Mucosa of gallbladder (tissue), 1 donor: Measurements from ENCODE around the gene SLC2A4. TPM values are rescaled to one million over a fixed set of nuclear protein-coding genes. Genes with fewer than 3 reads are reported as not detected.
"Not testable (repeated sequence)": the region's sequence is repeated elsewhere in the genome, so short reads cannot be mapped to it uniquely, and the experiment has no call there.

Experiments
- DNase-seq: peaks from one replicate; pipeline ENCODE4 v3.0.0-alpha.2; 2020; ENCODE audit warnings: low spot score
- total RNA-seq: library from RNA; stranded (reverse); gene quantifications from one replicate; pipeline ENCODE4 v1.2.1, GENCODE V29; 2021
- donor health status: DM: no; HTN: no; CAD: no.

SLC2A4 gene
- total RNA-seq, 1 donor from 2014 or later = 7.6 TPM

DNA sequence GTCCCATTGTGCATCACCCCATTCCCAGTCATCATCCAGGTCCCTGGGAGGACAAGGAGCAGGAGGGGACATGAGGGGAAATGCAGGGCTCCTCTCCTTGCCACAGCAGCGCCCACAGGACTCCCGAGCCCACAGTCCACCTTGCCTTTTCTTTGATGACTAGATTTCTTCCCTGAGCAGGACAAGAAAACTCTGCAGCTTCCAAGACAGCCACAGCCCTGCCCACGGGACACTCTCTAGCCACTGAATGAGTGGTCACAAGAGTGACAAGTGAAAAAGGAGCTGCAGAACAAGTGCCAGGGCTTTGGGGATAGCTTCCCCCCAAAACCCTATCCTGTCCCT is 42.9 kb downstream of the SLC2A4 start:
- DNase-seq = no peak

DNA sequence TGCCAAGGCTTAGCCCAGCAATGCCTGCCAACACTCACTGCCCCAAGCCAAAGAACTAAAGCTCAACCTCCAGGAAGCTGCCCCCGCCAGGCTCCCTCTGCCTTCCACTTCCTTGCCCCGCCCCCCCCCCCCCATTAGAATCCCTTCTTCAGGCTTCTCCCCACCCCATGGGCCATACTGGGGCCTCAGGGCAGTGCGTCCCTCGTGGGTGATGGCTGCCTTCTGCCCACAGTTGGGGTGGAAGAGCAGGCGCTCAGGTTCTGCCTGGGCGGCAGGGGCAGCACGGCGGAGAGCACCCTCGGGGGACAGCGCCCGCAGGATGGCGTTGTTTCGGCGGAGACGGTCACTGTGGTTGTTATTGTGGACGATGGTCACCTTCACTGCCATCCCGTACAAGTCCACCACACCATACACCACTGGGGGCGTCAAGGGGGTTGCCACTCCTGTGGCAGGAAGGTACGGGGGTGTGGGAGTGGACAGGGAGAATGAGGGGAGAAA is 43.6 kb downstream of the SLC2A4 start:
- no peak for DNase-seq

DNA sequence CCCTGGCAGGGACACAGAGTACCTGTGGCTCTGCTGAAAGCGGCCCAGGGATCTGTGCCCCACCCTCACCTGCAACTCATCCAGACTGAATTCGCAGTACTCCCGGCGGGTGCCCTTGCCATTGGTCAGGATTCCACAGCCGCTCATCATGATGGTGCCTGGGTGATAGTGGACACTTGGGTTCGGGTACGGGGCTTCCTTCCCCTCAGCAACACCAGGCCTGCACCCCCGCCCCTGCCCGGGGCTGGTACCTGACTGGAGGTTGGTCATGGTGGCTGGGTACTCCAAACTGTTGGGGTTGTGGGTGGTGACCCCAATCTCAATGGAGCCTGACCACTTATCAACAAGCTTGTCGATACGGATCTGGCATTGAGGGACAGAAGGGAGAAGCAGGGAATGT is 44.7 kb downstream of the SLC2A4 start:
- DNase-seq = no peak

DNA sequence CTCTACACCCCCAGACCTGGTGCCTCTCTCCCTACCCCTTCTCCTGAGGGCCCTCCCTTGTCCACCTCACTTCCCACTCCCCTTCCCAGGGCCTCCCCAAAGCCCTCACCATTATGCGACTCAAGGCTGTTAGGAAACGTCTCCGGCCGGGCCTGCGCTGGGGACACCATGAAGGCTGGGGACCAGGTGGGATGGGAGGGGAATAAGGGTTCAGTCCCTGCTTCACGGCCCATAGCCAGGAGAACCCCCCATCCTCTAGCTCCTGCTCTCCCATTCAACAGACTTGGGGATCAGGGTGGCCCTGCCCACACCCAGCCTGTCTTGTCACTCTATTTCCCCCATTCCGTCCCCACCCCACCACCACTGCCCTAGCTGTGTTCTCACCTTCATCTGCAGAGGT is 45.5 kb downstream of the SLC2A4 start:
- DNase-seq = no peak

DNA sequence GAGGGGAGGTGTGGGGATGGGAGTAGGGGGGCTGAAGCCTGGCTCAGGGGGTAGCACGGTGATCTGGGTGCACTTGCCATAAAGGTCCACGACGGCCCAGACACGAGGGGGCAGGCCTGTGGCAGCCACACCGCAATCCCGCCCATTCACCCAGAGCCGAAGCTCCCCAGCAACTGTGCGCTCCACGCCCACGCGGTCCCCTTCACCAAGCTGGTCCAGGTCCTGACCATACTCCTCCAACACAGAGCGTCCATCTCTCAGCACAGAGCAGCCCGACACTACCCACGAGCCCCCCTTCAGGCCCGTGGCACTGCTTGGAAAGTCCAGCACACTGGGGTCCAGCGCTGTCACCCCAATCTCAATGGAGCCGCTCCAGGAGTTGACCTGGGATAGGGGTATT is 46.0 kb downstream of the SLC2A4 start:
- DNase-seq = no peak

DNA sequence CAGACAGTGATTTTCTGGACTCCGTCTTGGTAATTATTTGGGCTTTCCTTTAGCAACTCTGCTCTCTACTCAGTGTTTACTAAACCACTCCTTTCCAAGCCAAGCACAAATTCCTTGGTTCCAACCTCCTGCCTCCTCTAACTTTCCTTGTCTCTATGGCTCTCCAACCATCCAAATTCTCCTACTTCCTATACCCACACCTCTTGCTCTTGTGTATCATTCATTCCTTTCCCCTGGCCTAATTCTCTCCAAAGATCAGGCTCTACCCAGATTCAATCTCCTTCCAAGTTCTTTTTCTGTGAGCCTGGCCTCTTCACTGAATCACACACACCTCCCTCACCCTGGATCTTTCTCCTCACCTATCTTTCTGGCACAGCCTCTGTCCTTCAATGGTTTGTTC is 46.5 kb downstream of the SLC2A4 start:
- no peak for DNase-seq

DNA sequence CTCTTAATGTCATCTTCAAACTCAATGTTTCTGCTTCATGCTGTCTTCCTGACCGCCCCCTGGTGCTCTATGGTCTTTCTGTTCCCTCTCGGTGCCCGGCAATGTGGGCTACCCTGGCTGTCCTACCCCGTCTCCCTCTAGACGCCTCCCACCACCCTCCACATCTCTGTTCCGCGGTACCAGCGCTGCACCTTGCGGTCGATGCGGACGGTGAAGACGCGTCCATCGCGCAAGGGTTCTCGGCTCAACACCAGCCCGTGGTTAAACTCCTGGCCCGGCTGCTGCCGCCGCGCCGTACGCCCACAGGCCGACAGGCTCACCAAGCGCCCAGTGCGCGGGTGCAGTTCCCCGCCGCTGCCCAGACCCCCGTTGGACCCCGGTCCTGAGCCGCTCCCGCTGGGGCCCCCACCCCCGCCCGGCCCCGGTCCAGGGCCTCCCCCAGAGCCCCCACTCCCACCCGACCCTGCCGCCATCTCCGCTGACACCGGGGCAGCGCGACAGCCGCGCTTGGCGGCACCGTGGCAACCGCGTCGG is 47.4 kb downstream of the SLC2A4 start, which contains the start of gene NEURL4:
NEURL4 (minus strand) TSS at position 496 of the 534 bp plus-strand sequence; CDS start at position 473, 23 bp downstream.
- no peak for DNase-seq

DNA sequence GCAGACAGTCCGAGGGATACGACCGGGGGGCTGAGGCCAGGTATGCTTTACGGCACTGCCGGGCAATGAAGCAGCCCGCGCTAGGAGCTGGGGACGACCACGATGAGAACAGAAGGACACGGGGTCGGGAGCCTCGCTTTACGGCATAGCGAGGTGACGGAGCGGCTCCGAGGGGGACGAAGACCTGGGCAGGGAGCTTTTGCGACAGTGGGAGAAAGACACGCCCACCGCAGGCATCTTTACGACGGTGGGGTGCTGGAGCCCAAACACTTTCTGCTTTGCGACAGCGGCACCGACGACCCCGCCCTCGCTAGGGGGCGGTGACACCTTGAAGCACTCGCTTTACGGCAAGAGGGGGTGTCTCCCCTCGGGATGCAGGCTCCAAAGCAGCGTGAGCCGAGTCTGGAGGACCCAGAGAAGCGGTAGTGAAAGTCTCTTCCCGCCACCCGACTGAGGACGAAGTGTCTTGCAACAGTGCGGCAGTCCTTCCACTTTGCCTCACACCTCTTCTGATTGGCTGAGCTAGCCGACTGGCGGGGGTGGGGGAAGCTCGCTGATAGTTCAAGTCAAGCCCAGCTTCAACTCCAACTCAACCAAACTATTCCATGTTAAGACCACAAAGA is 48.0 kb downstream of the SLC2A4 start:
- DNase-seq = peak; percentile 98

DNA sequence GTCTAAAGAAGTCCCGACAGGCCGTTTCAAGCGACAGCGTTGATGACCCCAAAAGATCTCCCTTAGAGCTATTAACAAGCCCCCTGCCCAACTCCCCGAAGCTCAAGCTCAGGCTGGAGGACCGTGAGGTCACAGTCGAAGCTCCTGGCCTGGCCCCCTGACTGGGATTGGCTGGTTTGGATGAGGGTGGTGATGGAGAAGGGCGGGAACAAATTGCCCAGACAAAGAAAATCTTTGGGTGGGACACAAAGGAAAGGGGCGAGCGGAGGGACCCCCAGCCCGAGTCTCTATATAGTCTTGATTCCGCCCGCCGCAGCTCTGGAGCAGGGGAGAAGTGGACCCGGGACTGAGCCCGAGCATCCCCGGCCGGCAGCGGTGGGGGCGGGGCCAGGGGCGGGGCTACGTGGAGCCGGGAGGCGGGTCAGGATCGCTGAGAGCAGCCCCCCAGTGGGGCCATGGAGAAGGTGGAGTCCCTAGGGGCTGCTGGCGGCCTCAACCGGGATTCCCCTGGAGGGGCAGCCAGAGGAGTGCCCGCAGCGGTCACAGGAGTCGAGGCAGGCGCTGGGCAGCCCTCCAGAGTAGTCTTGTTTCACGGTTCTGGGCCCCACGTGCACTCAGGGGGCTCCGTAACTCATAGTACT is 48.6 kb downstream of the SLC2A4 start:
- peak; percentile 66 for DNase-seq

DNA sequence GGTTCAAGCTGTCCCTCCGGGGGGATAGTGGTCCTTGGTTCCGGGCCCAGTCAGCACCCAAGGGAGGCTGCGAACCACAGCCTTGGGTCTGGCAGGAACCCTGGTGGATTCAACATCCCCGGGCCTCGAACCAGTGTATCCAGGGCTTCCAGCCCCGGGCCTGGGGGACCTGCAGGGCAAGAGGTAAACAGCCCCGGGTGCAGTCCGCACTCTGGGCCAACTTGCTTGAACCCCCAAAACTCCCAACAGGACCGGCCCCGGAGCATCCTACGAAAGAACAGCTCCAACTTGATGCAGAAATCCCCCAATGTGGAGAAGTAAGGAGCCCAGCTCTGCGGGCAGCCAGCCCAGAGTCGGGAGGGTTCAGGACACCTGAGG is 49.1 kb downstream of the SLC2A4 start:
- no peak for DNase-seq

DNA sequence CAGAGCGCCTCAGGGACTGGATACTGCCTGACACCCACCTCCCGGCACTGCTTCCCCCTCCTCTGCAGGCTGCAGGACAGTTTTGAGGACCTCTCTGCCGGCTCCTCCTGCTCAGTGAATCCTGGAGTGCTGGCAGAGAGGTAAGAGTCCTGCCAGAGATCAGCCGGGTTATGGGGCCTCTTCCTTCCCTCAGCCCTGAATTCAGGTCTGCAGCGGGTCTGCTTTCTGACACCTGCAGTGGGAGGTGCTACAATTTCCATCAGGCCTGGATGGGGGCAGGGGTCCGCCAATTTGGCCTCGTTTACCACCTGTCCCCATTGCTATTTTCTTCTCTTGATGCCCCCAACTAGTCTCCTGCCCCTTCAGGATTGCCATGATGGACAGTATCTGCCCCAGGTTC is 50.6 kb downstream of the SLC2A4 start:
- DNase-seq = no peak

DNA sequence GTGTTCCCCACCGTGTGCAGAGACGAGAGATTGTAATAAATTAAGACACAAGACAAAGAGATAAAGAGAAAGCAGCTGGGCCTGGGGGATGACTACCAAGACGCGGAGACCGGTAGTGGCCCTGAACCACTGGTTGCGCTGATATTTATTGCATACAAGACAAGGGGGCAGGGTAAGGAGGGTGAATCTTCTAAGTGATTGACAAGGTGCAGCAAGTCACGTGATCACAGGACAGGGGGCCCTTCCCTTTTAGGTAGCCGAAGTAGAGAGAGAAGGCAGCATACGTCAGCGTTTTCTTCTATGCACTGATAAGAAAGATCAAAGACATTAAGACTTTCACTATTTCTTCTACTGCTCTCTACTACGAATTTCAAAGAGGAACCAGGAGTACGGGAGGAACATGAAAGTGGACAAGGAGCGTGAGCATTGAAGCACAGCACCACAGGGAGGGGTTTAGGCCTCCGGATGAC is 51.1 kb downstream of the SLC2A4 start:
- DNase-seq = not testable (repeated sequence)

DNA sequence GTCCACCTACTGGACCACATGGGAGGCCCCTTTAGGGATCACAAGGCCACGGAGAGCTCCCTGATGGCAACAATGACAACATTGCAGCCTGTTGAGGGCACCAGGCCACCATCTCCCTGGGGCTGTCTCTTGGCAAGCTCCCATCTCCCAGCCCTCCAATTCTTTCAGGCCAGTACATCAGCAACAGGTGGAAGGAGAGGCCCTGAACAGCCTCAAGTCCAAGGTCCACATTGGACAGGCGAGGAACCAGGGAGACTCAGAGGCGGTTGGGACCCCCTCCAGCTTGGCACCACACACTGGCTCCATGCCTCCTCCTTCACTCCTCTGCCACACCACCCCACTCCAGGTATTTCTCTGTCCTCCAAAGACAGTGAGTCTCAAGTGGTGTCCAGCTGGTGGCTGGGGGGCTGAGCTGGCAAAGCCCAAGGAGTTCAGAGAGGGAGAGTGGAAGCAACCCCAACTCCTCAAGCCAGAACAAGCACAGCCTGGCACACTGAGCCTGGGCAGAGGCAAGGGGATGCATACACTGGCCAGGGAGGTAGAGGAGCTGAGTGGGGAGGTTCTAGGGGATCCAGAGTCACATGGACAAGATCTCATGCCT is 53.5 kb downstream of the SLC2A4 start:
- no peak for DNase-seq

DNA sequence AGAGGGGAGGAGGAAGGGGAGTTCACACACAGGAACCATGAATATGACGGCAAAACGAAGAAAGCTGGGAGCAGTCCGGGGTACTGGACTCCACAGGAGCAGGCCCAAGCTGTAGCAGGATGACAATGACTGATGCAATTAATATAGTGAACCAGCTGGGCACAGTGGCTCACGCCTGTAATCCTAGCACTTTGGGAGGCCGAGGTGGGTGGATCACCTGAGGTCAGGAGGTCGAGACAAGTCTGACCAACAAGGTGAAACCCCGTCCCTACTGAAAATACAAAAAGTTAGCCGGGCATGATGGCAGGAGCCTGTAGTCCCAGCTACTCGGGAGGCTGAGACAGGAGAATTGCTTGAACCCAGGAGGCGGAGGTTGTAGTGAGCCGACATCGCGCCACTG is 54.2 kb downstream of the SLC2A4 start:
- DNase-seq = not testable (repeated sequence)

DNA sequence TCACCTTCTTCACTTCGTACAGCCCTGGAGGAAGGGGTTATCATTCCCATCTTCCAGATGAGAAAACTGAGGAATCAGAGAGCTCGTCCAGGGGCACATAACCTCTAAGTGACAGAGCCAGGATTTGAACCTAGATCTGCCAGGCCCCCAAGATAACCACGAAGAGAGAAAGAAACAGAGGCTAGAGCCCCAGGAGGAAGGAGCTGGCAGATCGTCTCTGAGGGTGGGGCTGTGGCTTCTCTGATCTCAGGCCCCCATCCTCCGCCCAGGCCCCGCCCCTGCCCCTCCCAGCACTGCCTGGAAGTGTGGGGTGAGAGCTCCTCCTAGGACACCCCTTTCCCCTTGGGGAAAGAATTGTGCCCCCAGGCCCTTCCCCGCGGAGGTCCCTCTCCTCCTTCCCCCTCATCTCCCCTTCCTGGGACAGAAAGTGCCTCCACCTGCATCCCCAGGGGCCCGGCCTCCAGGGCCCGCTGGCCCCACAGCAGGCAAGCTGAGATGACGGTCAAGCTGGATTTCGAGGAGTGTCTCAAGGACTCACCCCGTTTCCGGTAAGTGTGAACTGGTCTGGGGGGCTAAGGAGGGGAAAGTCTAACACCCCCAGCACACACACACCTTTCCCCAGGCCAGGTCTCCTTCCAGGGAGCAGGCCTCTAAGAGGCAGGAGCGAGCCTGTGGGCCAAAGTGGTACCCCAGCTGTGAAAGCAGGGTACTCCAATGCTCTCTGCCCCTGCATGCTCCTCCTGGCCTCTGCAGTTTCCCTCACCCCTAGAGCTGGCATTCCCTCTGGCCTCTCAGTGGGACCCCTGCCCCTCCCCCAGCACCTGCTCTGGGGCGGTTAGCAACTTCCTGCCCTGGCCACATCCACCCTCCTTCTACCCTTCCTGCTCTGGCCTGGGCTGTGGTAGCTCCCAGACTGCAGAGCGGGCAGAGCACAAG is 55.0 kb downstream of the SLC2A4 start, which contains the start of gene ACAP1:
ACAP1 (plus strand) TSS at position 290 of the 936 bp plus-strand sequence; CDS start at position 496, 206 bp downstream.
- DNase-seq = no peak

DNA sequence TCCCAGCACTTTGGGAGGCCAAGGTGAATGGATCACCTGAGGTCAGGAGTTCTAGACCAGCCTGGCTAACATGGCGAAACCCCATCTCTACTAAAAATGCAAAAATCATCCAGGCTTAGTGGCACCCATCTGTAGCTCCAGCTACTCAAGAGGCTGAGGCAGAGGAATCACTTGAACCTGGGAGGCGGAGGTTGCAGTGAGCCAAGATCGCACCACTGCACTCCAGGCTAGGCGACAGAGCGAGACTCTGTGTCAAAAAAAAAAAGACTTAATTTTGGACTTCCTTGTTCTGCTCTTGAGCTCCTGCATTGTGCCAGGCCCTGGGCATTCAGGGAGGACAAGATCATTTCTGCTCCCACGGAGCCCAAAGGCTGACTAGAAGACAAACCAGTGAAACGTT is 56.1 kb downstream of the SLC2A4 start:
- not testable (repeated sequence) for DNase-seq

Other genes starting within 250 kb of the SLC2A4 start
- 44.4 TPM for gene SLC16A13, start 245.7 kb upstream of the SLC2A4 start, total RNA-seq
- gene SLC16A11, start 237.6 kb upstream of the SLC2A4 start, total RNA-seq = 4.5 TPM
- gene CLEC10A, start 201.5 kb upstream of the SLC2A4 start, total RNA-seq = 8.3 TPM
- gene ASGR2, start 166.9 kb upstream of the SLC2A4 start, total RNA-seq = 45.5 TPM
- gene ASGR1, start 102.3 kb upstream of the SLC2A4 start, total RNA-seq = 5.0 TPM
- gene DLG4, start 61.9 kb upstream of the SLC2A4 start, total RNA-seq = 36.5 TPM
- 914 TPM for gene ACADVL, start 61.8 kb upstream of the SLC2A4 start, total RNA-seq
- 60.9 TPM for gene DVL2, start 47.2 kb upstream of the SLC2A4 start, total RNA-seq
- gene PHF23, start 42.3 kb upstream of the SLC2A4 start, total RNA-seq = 32.3 TPM
- gene GABARAP, start 39.3 kb upstream of the SLC2A4 start, total RNA-seq = 587 TPM
- gene CTDNEP1, start 30.0 kb upstream of the SLC2A4 start, total RNA-seq = 107 TPM
- gene ELP5, start 29.5 kb upstream of the SLC2A4 start, total RNA-seq = 47.9 TPM
- gene CLDN7, start 19.2 kb upstream of the SLC2A4 start, total RNA-seq = 248 TPM
- 1.4 TPM for gene YBX2, start 12.9 kb downstream of the SLC2A4 start, total RNA-seq
- 233 TPM for gene EIF5A, start 25.9 kb downstream of the SLC2A4 start, total RNA-seq
- 71.8 TPM for gene GPS2, start 33.6 kb downstream of the SLC2A4 start, total RNA-seq
- 50.3 TPM for gene NEURL4, start 47.6 kb downstream of the SLC2A4 start, total RNA-seq
- gene ACAP1, start 54.8 kb downstream of the SLC2A4 start, total RNA-seq = 24.2 TPM
- gene KCTD11, start 70.4 kb downstream of the SLC2A4 start, total RNA-seq = 15.3 TPM
- not detected for gene TMEM95, start 73.4 kb downstream of the SLC2A4 start, total RNA-seq
- 11.7 TPM for gene TNK1, start 99.4 kb downstream of the SLC2A4 start, total RNA-seq
- gene PLSCR3, start 112.8 kb downstream of the SLC2A4 start, total RNA-seq = 39.7 TPM
- 67.5 TPM for gene TMEM256, start 122.4 kb downstream of the SLC2A4 start, total RNA-seq
- gene NLGN2, start 126.1 kb downstream of the SLC2A4 start, total RNA-seq = 35.2 TPM
- not detected for gene SPEM1, start 138.6 kb downstream of the SLC2A4 start, total RNA-seq
- not detected for gene SPEM2, start 143.9 kb downstream of the SLC2A4 start, total RNA-seq
- gene SPEM3, start 147.1 kb downstream of the SLC2A4 start, total RNA-seq = not detected
- gene TMEM102, start 153.7 kb downstream of the SLC2A4 start, total RNA-seq = 14.3 TPM
- gene FGF11, start 157.8 kb downstream of the SLC2A4 start, total RNA-seq = 2.7 TPM
- 10.0 TPM for gene CHRNB1, start 163.3 kb downstream of the SLC2A4 start, total RNA-seq
- gene ZBTB4, start 197.9 kb downstream of the SLC2A4 start, total RNA-seq = 82.8 TPM
- not detected for gene SLC35G6, start 199.7 kb downstream of the SLC2A4 start, total RNA-seq
- 133 TPM for gene POLR2A, start 202.6 kb downstream of the SLC2A4 start, total RNA-seq